Stimulated activated CD4-positive, alpha-beta T cell treated with anti-CD3 and anti-CD28 coated beads, Interleukin-15, amount 100 ng/mL, for 1 hour (primary cell): Measurements from ENCODE around the gene TMEM170B.

Source experiments
- DNase-seq, 2 donors: peaks; one replicate each; pipeline ENCODE4 v3.0.0-alpha.2; 2020; ENCODE audit warnings: low read depth in 1 of 2, low spot score in 1 of 2

The TMEM170B gene

DNA sequence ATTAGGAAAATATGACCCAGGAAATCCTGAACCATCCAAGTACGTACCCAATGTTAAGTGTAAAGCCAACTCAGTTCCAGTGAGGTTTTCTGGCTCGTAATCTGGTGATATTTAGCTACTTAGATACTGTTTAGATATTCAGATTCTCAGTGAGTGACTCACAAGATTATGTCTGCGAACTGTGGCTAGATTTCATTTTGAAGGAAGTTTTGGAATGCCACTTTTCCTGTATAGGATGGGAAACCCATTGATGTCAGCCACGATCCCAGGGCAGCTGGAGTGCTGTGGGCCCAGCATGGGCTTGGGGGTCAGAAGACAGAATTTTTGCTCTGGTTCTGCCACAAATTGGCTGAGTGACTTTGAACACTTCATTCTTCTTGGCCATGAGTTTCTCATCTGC lies 76.3 kb downstream of the TMEM170B start:
- DNase-seq, result no peak

DNA sequence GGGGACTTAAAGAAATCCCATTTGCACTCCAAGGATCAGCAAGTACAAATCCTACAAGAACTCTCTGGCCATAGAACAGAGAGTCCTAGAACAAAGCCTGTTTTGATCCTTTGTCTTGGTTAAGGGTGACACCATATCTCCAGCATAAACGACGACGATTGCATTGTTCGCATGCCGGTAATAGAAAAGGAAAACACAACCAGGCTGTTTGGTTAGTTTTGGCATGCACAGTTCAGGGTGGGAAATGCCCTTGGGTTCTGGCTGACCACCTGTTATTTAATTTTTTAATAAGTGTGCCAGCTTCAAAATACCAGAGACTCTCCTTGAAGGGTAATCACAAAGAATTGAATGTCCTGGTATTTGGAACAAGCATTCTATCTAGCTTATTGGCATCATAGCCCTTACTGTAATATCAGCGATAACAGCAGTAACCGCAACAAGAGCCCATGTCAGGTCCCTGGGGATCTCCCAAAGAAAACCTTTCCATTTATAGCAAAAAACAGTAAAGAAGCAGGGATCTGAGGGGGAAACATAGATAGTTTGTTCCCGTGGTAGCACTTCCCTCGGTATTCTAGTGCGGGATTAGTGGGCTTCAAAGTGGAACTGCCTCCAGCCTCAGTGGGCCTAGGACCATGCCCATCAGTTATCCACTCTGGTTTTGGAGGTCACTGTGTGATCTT lies 77.1 kb downstream of the TMEM170B start:
- no peak for DNase-seq

DNA sequence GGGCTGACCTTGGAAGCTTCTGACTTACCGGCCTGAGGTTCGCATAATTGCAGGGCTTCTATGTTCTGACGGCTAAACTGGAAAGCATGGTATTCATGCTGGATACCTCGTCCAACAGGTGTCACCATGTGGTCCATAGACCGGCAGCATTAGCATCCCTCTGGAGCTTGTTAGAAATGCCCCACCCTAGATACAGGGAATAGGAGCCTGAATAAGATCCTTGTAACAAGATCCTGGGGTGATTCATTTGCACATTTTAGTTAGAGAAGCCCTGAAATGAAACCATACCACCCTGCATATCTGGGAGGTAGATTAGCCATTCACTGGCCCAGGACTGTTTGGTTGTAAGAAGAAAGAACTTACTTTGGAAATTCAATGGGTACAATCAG lies 77.7 kb downstream of the TMEM170B start:
- DNase-seq, result no peak

DNA sequence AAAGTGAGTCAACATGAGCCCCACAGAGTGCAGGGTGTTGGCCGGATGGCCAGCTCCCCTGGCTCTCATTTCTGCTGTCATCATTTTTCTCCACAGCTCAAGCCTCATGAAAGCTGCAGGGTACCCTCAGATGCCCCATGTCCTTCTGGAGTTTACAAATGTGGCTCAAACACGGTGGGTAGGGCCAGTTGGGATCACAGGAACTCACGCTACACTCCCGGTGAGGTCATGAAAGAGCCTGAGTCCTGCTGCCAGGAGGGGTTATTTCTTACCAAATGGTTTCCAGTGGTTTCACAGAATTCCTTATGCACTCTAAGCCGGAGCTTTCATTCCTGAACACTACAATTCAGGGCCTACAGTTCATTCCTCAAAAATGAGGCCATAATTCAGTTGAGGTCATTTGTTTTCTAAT lies 78.7 kb downstream of the TMEM170B start:
- no peak for DNase-seq

DNA sequence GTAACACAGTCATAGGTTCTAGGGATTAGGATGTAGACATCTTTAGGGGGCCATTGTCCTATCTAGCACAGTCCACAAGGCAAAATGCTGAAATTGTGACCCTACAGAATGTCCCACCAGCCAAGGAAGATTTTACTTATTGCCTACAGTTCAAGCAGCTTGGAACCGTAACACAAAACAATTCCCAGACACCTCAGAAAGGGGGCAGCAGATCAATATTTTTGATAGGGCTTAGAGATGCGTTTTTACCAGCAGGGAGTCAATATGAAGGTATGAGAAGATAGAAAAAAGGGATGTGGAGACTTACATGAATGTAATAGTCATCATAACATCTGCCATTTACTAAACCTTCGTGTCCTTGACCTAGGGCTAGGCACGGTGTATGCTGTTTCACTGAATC lies 81.0 kb downstream of the TMEM170B start:
- DNase-seq, result no peak

- no peak for DNase-seq
Measured at GRCh38 chr6:11621119-11621518, 83.6 kb downstream of the TMEM170B start.

GRCh38 chr6:11622156-11622555 lies 84.6 kb downstream of the TMEM170B start:
- DNase-seq, result no peak

GRCh38 chr6:11623272-11623671 lies 85.7 kb downstream of the TMEM170B start:
- DNase-seq, result no peak

GRCh38 chr6:11625302-11625701 lies 87.8 kb downstream of the TMEM170B start:
- DNase-seq, result no peak

DNA sequence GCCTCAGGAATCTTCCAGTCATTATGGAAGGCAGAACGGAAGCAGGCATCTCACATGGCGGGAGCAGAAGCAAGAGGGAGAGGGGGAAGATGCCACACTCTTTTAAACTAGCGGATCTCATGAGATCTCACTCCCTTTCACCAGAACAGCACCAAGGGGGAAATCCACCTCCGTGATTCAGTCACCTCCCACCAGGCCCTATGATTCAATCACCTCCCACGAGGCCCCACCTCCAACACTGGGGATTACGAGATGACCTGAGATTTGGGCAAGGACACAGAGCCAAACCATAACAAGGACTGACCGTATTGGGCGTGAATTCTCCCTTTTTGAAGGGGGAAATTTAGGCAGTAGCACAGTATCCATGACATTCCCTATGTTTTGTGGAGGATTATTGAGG lies 88.8 kb downstream of the TMEM170B start:
- DNase-seq, result no peak

DNA sequence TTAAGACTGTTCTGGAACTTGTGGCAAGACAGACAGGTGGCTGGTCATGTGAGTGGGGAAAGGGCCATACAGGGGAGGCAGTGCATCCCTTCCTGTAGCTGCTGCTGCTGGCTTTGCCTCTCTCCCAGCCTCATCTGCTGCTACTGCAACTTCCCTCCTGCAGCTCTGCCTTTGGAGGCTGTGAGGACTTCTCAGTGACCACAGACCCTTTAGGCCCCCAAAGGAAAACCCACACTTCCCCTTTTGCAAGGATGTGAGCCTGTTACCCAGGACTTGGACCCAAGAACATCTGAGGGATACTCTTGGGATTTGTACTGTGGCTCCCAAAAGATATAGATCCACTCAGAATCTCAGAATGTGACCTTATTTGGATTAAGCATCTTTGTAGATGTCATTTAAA lies 91.0 kb downstream of the TMEM170B start:
- DNase-seq, result no peak

DNA sequence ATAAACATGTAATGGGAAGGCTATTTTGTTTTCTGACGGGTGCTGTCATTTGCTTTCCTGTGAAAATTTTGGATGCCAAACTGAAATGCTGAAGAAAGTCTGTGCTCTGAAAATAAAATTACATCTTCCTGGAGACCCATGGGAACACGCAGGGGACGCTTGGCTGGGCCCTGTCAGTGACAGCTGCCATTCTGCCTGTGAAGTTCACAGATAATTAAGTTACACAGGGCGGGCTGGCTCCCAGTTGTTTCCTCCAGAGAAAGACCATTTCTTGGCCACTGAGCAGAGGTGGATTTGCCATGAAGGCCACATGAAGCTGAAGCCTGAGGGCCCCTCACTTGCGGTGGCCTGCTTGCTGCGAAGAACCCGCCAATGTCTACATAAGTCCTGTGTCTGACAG lies 93.5 kb downstream of the TMEM170B start:
- no peak for DNase-seq

- DNase-seq, result no peak
Measured at GRCh38 chr6:11631539-11631938, 94.0 kb downstream of the TMEM170B start.

GRCh38 chr6:11632231-11632630 lies 94.7 kb downstream of the TMEM170B start:
- DNase-seq, result no peak

DNA sequence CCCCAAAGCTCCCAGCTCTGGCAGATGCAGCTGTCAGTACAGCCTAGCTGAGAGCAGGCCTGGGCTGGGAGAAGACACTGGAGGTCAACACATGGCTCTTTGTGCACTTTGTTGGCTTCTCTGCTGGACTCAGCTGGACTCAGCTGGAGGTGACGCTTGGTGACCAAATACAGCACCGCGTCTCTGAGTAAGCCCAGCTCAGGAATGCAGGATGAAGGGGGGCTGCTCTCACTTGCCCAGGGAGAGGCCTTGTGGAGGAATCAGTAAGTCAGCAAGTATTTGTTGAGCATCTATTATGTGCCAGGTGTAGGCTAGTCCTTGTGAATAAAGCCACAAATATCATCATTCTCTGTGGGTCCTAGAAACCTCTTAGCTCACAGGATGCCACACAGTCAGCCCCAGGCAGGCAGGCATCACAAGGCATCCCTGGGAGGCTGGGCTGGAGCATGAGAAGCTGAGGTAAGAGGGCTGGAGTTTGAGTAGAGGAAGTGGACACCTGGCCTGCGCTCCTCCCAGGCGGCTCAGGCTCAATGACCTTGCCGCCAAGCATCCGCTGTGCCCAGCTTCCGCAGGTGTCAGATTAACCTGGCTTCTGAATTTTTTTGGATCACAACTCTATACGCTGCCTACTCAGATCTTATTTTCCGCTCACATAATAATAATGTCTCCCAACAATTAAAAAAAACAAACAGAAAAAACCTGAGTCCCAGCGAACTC lies 95.4 kb downstream of the TMEM170B start:
- DNase-seq, result no peak
